Suprapubic skin (tissue), 4 donors: ENCODE measurements around the gene BNC2.

ENCODE experiments used
- CTCF ChIP-seq, 2 donors: fragments of 200-600 bp in 1 of 2; fragments of 450-650 bp in 1 of 2; sonication (generic) in 1 of 2; IDR thresholded peaks; one replicate each; pipeline ENCODE4 v1.5.1; 2016 to 2019; ENCODE audit warnings: antibody characterized with exemption in 2 of 2, mild to moderate bottlenecking in 1 of 2, moderate library complexity in 1 of 2
- POLR2A ChIP-seq, 2 donors: fragments of 450-650 bp; IDR thresholded peaks; one replicate each; pipeline ENCODE4 v1.6.1; 2017; ENCODE audit warnings: antibody characterized with exemption in 2 of 2, mild to moderate bottlenecking in 2 of 2, moderate library complexity in 2 of 2
- POLR2AphosphoS5 ChIP-seq, 3 donors: sonication (generic); formaldehyde crosslinking; IDR thresholded peaks; one replicate each; pipeline ENCODE4 v1.6.1; 2017; ENCODE audit warnings: antibody characterized with exemption in 3 of 3

GRCh38 chr9:16623989-16624743, 246.3 kb downstream of the BNC2 start:
- TF ChIP-seq POLR2AphosphoS5 (IDR thresholded peaks at IDR 0.05) (no peak), CTCF (IDR thresholded peaks at IDR 0.05) (no peak), POLR2A (IDR thresholded peaks at IDR 0.05) (no peak)
